Left hindlimb (tissue), 1 donor: ENCODE measurements around the gene NDUFAF2.
"Not testable (repeated sequence)": the region's sequence is repeated elsewhere in the genome, so short reads cannot be mapped to it uniquely, and the experiment has no call there.

ENCODE experiments used
- DNase-seq: peaks from one replicate; pipeline ENCODE4 v3.0.0-alpha.2; 2018

NDUFAF2 gene

GRCh38 chr5:61184708-61185107, 239.7 kb downstream of the NDUFAF2 start:
- DNase-seq: no peak

GRCh38 chr5:61186634-61187033, 241.6 kb downstream of the NDUFAF2 start:
- no peak for DNase-seq

GRCh38 chr5:61187352-61187751, 242.3 kb downstream of the NDUFAF2 start:
- DNase-seq: not testable (repeated sequence)

GRCh38 chr5:61187826-61188225, 242.8 kb downstream of the NDUFAF2 start:
- not testable (repeated sequence) for DNase-seq

- DNase-seq: no peak
Measured at GRCh38 chr5:61198606-61199005, 253.6 kb downstream of the NDUFAF2 start.

- DNase-seq: no peak
Measured at GRCh38 chr5:61200582-61201155, 255.7 kb downstream of the NDUFAF2 start.

GRCh38 chr5:61202213-61202612, 257.2 kb downstream of the NDUFAF2 start:
- no peak for DNase-seq
